Gastroesophageal sphincter (tissue), 4 donors: ENCODE data around the gene HPF1. TPM values are rescaled to one million over a fixed set of nuclear protein-coding genes. Genes with fewer than 3 reads are reported as not detected.

Source experiments
- ATAC-seq: fragments of 150-250 bp; one replicate; pipeline ENCODE4 v1.9.1; 2016; ENCODE audit warnings: mild to moderate bottlenecking, moderate library complexity
- H3K27ac ChIP-seq, 4 donors: fragments of 200-600 bp; sonication (generic) in 3 of 4; 1 replicate in 3 of 4; 2 replicates in 1 of 4; pipeline ENCODE4 v1.5.1; 2016 to 2019
- H3K27me3 ChIP-seq: fragments of 200-600 bp; sonication (generic); one replicate; pipeline ENCODE4 v1.5.1; 2019
- H3K36me3 ChIP-seq, 2 donors: fragments of 200-600 bp; sonication (generic); one replicate each; pipeline ENCODE4 v1.5.1; 2019; ENCODE audit warnings: control low read depth in 1 of 2
- H3K4me1 ChIP-seq, 3 donors: fragments of 200-600 bp; sonication (generic); 1 replicate in 2 of 3; 2 replicates in 1 of 3; pipeline ENCODE4 v1.5.1; 2016 to 2019; ENCODE audit warnings: control low read depth in 2 of 3
- H3K4me3 ChIP-seq, 2 donors: fragments of 200-600 bp; sonication (generic); one replicate each; pipeline ENCODE4 v1.5.1; 2019; ENCODE audit warnings: mild to moderate bottlenecking in 1 of 2, moderate library complexity in 1 of 2
- H3K9me3 ChIP-seq, 3 donors: fragments of 200-600 bp; sonication (generic); one replicate each; pipeline ENCODE4 v1.5.1; 2017 to 2019; ENCODE audit warnings: control low read depth in 2 of 3
- CTCF ChIP-seq, 4 experiments: fragments of 200-600 bp in 2 of 4; fragments of 450-650 bp in 2 of 4; sonication (generic) in 1 of 4; IDR thresholded peaks; one replicate each; pipeline ENCODE4 v1.5.1; 2017 to 2019; ENCODE audit warnings: antibody characterized with exemption in 4 of 4, mild to moderate bottlenecking in 2 of 4, moderate library complexity in 2 of 4
- EP300 ChIP-seq: sonication (generic); formaldehyde crosslinking; IDR thresholded peaks from one replicate; pipeline ENCODE4 v1.6.1; 2017; ENCODE audit warnings: antibody characterized with exemption, mild to moderate bottlenecking
- POLR2A ChIP-seq, 2 donors: fragments of 450-650 bp; IDR thresholded peaks; one replicate each; pipeline ENCODE4 v1.6.1; 2017; ENCODE audit warnings: antibody characterized with exemption in 2 of 2, mild to moderate bottlenecking in 2 of 2, moderate library complexity in 1 of 2
- POLR2AphosphoS5 ChIP-seq: sonication (generic); formaldehyde crosslinking; IDR thresholded peaks from one replicate; pipeline ENCODE4 v1.6.1; 2017; ENCODE audit warnings: antibody characterized with exemption
- WGBS, 2 donors: methylation state at CpG; one replicate each; pipeline ENCODE4 v1.1.5; 2018; ENCODE audit warnings: low coverage in 1 of 2; 5-methylcytosine and 5-hydroxymethylcytosine counted together
- total RNA-seq, 4 donors: library from RNA; depleted of rRNA; stranded (reverse); fragments of >200 nt; gene quantifications; one replicate each; pipeline ENCODE4 v1.1.0, GENCODE V29; 2016

HPF1 gene
- total RNA-seq, 4 donors from 2014 or later: 20.8 to 32.6 (median 25.6) TPM

GRCh38 chr4:169707958-169708643, 49.6 kb downstream of the HPF1 start:
- H3K4me1 ChIP-seq: no peaks in the 10 kb centered on the region
- peak overlapping the region; percentile 24 to 43 (median 34) for H3K27ac ChIP-seq
- H3K36me3 ChIP-seq: peaks cover 0 to 20% of the 10 kb centered on the region in 2 donors
- no peak overlapping the region for H3K4me3 ChIP-seq
- no peaks in the 10 kb centered on the region for H3K9me3 ChIP-seq
- TF ChIP-seq POLR2AphosphoS5 (no peak), POLR2A (IDR thresholded peaks at IDR 0.05) (no peak), EP300 (no peak), CTCF (IDR thresholded peaks at IDR 0.05) (no peak)
- ATAC-seq: peak; percentile 75
- 59 to 78% methylated on average over 2 of the region's 2 CpGs for WGBS, 2 donors
- H3K27me3 ChIP-seq: no peaks in the 10 kb centered on the region

GRCh38 chr4:169698331-169698730, 59.4 kb downstream of the HPF1 start:
- H3K27ac ChIP-seq: no peak overlapping the region
- H3K9me3 ChIP-seq: no peaks in the 10 kb centered on the region
- H3K4me3 ChIP-seq: no peak overlapping the region
- ATAC-seq: no peak
- peaks cover 0 to 52% of the 10 kb centered on the region in 2 donors for H3K36me3 ChIP-seq
- 89 to 90% methylated on average over 5 of the region's 5 CpGs for WGBS, 2 donors
- H3K4me1 ChIP-seq: no peaks in the 10 kb centered on the region
- H3K27me3 ChIP-seq: no peaks in the 10 kb centered on the region
- TF ChIP-seq POLR2AphosphoS5 (no peak), POLR2A (IDR thresholded peaks at IDR 0.05) (no peak), CTCF (IDR thresholded peaks at IDR 0.05) (no peak), EP300 (no peak)

- Histone ChIP-seq H3K36me3 (peaks cover 0 to 42% of the 10 kb centered on the region in 2 donors), H3K4me1 (no peaks in the 10 kb centered on the region), H3K27ac (no peak overlapping the region), H3K9me3 (no peaks in the 10 kb centered on the region), H3K4me3 (no peak overlapping the region), H3K27me3 (no peaks in the 10 kb centered on the region)
- WGBS, 2 donors: 89 to 90% methylated on average over 3 to 4 of the region's 5 CpGs
- no peak for ATAC-seq
- TF ChIP-seq CTCF (IDR thresholded peaks at IDR 0.05): no peak
Measured at GRCh38 chr4:169690787-169691186, 67.0 kb downstream of the HPF1 start.

- no peaks in the 10 kb centered on the region for H3K4me1 ChIP-seq
- TF ChIP-seq POLR2AphosphoS5 (no peak), EP300 (no peak), POLR2A (IDR thresholded peaks at IDR 0.05) (no peak)
- no peak overlapping the region for H3K4me3 ChIP-seq
- H3K9me3 ChIP-seq: no peaks in the 10 kb centered on the region
- peaks cover 0 to 42% of the 10 kb centered on the region in 2 donors for H3K36me3 ChIP-seq
- no peak overlapping the region for H3K27ac ChIP-seq
- no peaks in the 10 kb centered on the region for H3K27me3 ChIP-seq
- WGBS, 2 donors: 93% methylated on average over 1 of the region's 1 CpG
- ATAC-seq: no peak
Measured at GRCh38 chr4:169689681-169690080, 68.1 kb downstream of the HPF1 start.

- ATAC-seq: no peak
- H3K27ac ChIP-seq: no peak overlapping the region
- no peaks in the 10 kb centered on the region for H3K4me1 ChIP-seq
- H3K36me3 ChIP-seq: peaks cover 0 to 28% of the 10 kb centered on the region in 2 donors
- no peak for TF ChIP-seq EP300
- no peak for TF ChIP-seq POLR2A (IDR thresholded peaks at IDR 0.05)
- TF ChIP-seq POLR2AphosphoS5: no peak
- TF ChIP-seq CTCF (IDR thresholded peaks at IDR 0.05): no peak
- WGBS, 2 donors: 87 to 91% methylated on average over 4 of the region's 4 CpGs
- no peaks in the 10 kb centered on the region for H3K9me3 ChIP-seq
- no peaks in the 10 kb centered on the region for H3K27me3 ChIP-seq
- H3K4me3 ChIP-seq: no peak overlapping the region
Measured at GRCh38 chr4:169682372-169683047, 75.2 kb downstream of the HPF1 start.

Other genes starting within 250 kb of the HPF1 start
- gene NEK1, start 145.4 kb downstream of the HPF1 start, total RNA-seq: 10 to 100 TPM in 3 of 4 donors, 1 to 10 TPM in 1; 9.1 to 21.4 (median 12.3) TPM
- gene CLCN3, start 137.4 kb downstream of the HPF1 start, total RNA-seq: 10 to 100 TPM; 16.6 to 26.0 (median 22.6) TPM